Fibroblast of pulmonary artery (primary cell): ENCODE results near the gene ILRUN.

ENCODE experiments used
- DNase-seq: peaks from one replicate; pipeline ENCODE4 v3.0.0-alpha.2; 2010; ENCODE audit warnings: low read depth
- H3K4me3 ChIP-seq: replicated peaks from 2 replicates; pipeline ENCODE4 v1.5.1; 2011; ENCODE audit warnings: low read depth, mild to moderate bottlenecking, control low read depth, low read length, moderate library complexity
- CTCF ChIP-seq: IDR thresholded peaks from 2 replicates; pipeline ENCODE4 v1.5.1; 2011; ENCODE audit warnings: mild to moderate bottlenecking, control low read depth, low read length, inconsistent platforms; ENCODE audit errors: missing control alignments

ILRUN gene

GRCh38 chr6:34663831-34664255, 32.7 kb downstream of the ILRUN start:
- no peak overlapping the region for H3K4me3 ChIP-seq
- peak; percentile 35 for DNase-seq
- TF ChIP-seq CTCF, result no peak

- no peak for TF ChIP-seq CTCF
- DNase-seq, result no peak
- H3K4me3 ChIP-seq, result no peak overlapping the region
Measured at GRCh38 chr6:34663371-34663770, 33.2 kb downstream of the ILRUN start.

GRCh38 chr6:34661357-34661756, 35.2 kb downstream of the ILRUN start:
- no peak for TF ChIP-seq CTCF
- no peak for DNase-seq
- H3K4me3 ChIP-seq, result no peak overlapping the region

- H3K4me3 ChIP-seq, result no peak overlapping the region
- no peak for TF ChIP-seq CTCF
- DNase-seq, result no peak
Measured at GRCh38 chr6:34658605-34659265, 37.8 kb downstream of the ILRUN start.

- DNase-seq, result peak; percentile 38
- peak overlapping the region; percentile 64 for H3K4me3 ChIP-seq
Measured at GRCh38 chr6:34657979-34658480, 38.5 kb downstream of the ILRUN start.

- no peak for TF ChIP-seq CTCF
- DNase-seq, result peak; percentile 85
- peak overlapping the region; percentile 64 for H3K4me3 ChIP-seq
Measured at GRCh38 chr6:34657307-34657978, 39.1 kb downstream of the ILRUN start.

GRCh38 chr6:34657037-34657306, 39.6 kb downstream of the ILRUN start:
- DNase-seq, result no peak
- no peak for TF ChIP-seq CTCF
- peak overlapping the region; percentile 64 for H3K4me3 ChIP-seq
